Measurements from ENCODE around the gene KIAA1191. TPM values are rescaled to one million over a fixed set of nuclear protein-coding genes. Genes with fewer than 3 reads are reported as not detected.

KIAA1191 gene
- total RNA-seq, 1 experiment from 2014 or later, result 92.7 TPM

GRCh38 chr5:176342158-176342483 is 19.4 kb downstream of the KIAA1191 start:
- Mint-ChIP-seq H3K9me3 (no peaks in the 10 kb centered on the region), H3K4me1 (no peaks in the 10 kb centered on the region), H3K4me3 (no peak overlapping the region), H3K27ac (no peak overlapping the region), H3K36me3 (peaks cover 23% of the 10 kb centered on the region), H3K27me3 (ENCODE audit: low read depth) (no peaks in the 10 kb centered on the region)
- ChIA-PET CTCF (no interaction called here), POLR2A (no interaction called here)
- TF ChIP-seq AR (CRISPR knock-in tag; IDR thresholded peaks at IDR 0.05) (no peak), ZNF317 (CRISPR knock-in tag; IDR thresholded peaks at IDR 0.05; ENCODE audit: borderline replicate concordance, low read depth) (no peak), PRRX2 (CRISPR knock-in tag; IDR thresholded peaks at IDR 0.05) (no peak), NFATC4 (CRISPR knock-in tag; IDR thresholded peaks at IDR 0.05) (no peak), CREB1 (CRISPR knock-in tag; IDR thresholded peaks at IDR 0.05) (no peak), ZNF416 (CRISPR knock-in tag; IDR thresholded peaks at IDR 0.05) (no peak), ZNF281 (CRISPR knock-in tag; IDR thresholded peaks at IDR 0.05) (no peak), CTCF (IDR thresholded peaks at IDR 0.05) (no peak), ZBTB43 (CRISPR knock-in tag; IDR thresholded peaks at IDR 0.05) (no peak), GABPB1 (CRISPR knock-in tag; IDR thresholded peaks at IDR 0.05) (no peak), TEAD4 (CRISPR knock-in tag; IDR thresholded peaks at IDR 0.05) (no peak), FOXP1 (CRISPR knock-in tag; IDR thresholded peaks at IDR 0.05; ENCODE audit: borderline replicate concordance) (no peak), PREB (CRISPR knock-in tag; IDR thresholded peaks at IDR 0.05; ENCODE audit: borderline replicate concordance) (no peak), SOX15 (CRISPR knock-in tag; IDR thresholded peaks at IDR 0.05) (no peak), E2F1 (CRISPR knock-in tag; IDR thresholded peaks at IDR 0.05) (no peak), SMAD4 (CRISPR knock-in tag; IDR thresholded peaks at IDR 0.05) (no peak), TEAD1 (CRISPR knock-in tag; IDR thresholded peaks at IDR 0.05) (no peak)
- TF ChIP-seq, protein P1, sequence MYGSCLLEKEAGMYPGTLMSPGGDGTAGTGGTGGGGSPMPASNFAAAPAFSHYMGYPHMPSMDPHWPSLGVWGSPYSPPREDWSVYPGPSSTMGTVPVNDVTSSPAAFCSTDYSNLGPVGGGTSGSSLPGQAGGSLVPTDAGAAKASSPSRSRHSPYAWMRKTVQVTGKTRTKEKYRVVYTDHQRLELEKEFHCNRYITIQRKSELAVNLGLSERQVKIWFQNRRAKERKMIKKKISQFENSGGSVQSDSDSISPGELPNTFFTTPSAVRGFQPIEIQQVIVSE (CRISPR knock-in tag; IDR thresholded peaks at IDR 0.05; ENCODE audit: borderline replicate concordance), result no peak
- TF ChIP-seq, protein P2, sequence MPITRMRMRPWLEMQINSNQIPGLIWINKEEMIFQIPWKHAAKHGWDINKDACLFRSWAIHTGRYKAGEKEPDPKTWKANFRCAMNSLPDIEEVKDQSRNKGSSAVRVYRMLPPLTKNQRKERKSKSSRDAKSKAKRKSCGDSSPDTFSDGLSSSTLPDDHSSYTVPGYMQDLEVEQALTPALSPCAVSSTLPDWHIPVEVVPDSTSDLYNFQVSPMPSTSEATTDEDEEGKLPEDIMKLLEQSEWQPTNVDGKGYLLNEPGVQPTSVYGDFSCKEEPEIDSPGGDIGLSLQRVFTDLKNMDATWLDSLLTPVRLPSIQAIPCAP (CRISPR knock-in tag; IDR thresholded peaks at IDR 0.05), result no peak
- TF ChIP-seq, protein P3, sequence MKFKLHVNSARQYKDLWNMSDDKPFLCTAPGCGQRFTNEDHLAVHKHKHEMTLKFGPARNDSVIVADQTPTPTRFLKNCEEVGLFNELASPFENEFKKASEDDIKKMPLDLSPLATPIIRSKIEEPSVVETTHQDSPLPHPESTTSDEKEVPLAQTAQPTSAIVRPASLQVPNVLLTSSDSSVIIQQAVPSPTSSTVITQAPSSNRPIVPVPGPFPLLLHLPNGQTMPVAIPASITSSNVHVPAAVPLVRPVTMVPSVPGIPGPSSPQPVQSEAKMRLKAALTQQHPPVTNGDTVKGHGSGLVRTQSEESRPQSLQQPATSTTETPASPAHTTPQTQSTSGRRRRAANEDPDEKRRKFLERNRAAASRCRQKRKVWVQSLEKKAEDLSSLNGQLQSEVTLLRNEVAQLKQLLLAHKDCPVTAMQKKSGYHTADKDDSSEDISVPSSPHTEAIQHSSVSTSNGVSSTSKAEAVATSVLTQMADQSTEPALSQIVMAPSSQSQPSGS (CRISPR knock-in tag; IDR thresholded peaks at IDR 0.05; ENCODE audit: borderline replicate concordance, low read depth), result no peak
- DNase-seq (ENCODE audit: low spot score) (no peak), ATAC-seq (no peak)

Data from WTC11 (cell line).